IMR-90 (cell line): Measurements from ENCODE around the gene MAP3K5. TPM values are rescaled to one million over a fixed set of nuclear protein-coding genes. Genes with fewer than 3 reads are reported as not detected.

ENCODE experiments used
- ATAC-seq: fragments of 200-7000 bp; cut with Tn5 transposase; 2 replicates; pipeline ENCODE4 v1.9.1; 2020; ENCODE audit warnings: low read depth, mild to moderate bottlenecking, moderate library complexity
- BruUV-seq: library from RNA; stranded (reverse); fragments of 400-500 nt; replicated peaks from 2 replicates; lab custom pipeline; 2021; lab: Mats Ljungman, UMichigan
- CTCF ChIA-PET: fragments of 300-600 bp; formaldehyde crosslinking; extraction: SDS; loops from one replicate; lab custom pipeline; 2021; ENCODE audit warnings: antibody characterized with exemption; lab: Yijun Ruan, JAX
- POLR2A ChIA-PET: fragments of 300-600 bp; sonication (Branson Sonifier 250); formaldehyde crosslinking; loops from one replicate; lab custom pipeline; 2022; ENCODE audit warnings: antibody characterized with exemption; ENCODE audit not compliant: unreplicated experiment; lab: Charles Lee
- DNase-seq: peaks from one replicate; pipeline ENCODE4 v3.0.0; 2013
- H2AFZ ChIP-seq: replicated peaks from 2 replicates; pipeline ENCODE3; 2013; ENCODE audit warnings: low read length, mild to moderate bottlenecking; ENCODE audit not compliant: poor library complexity
- H2AK5ac ChIP-seq: 2 replicates; pipeline ENCODE4 v1.6.1; 2013; ENCODE audit warnings: low read depth, low read length, inconsistent platforms
- H2AK9ac ChIP-seq: replicated peaks from 2 replicates; pipeline ENCODE3; 2013; ENCODE audit warnings: mild to moderate bottlenecking, low read depth, low read length, moderate library complexity; ENCODE audit not compliant: poor library complexity
- H2BK120ac ChIP-seq: 2 replicates; pipeline ENCODE4 v1.6.1; 2013; ENCODE audit warnings: low read depth, low read length, inconsistent platforms
- H2BK15ac ChIP-seq: 3 replicates; pipeline ENCODE4 v1.6.1; 2013; ENCODE audit warnings: low read depth, low read length, inconsistent platforms
- H2BK20ac ChIP-seq: 2 replicates; pipeline ENCODE4 v1.6.1; 2013; ENCODE audit warnings: low read depth, mild to moderate bottlenecking, inconsistent platforms, low read length, moderate library complexity
- H2BK5ac ChIP-seq: 2 replicates; pipeline ENCODE4 v1.6.1; 2013; ENCODE audit warnings: mild to moderate bottlenecking, low read depth, low read length, inconsistent platforms; ENCODE audit not compliant: poor library complexity, severe bottlenecking
- H3K14ac ChIP-seq: replicated peaks from 2 replicates; pipeline ENCODE4 v1.6.1; 2013; ENCODE audit warnings: low read depth, low read length, inconsistent platforms
- H3K18ac ChIP-seq: 2 replicates; pipeline ENCODE4 v1.6.1; 2013; ENCODE audit warnings: low read depth, low read length, control low read depth
- H3K23ac ChIP-seq: 2 replicates; pipeline ENCODE4 v1.6.1; 2013; ENCODE audit warnings: low read depth, low read length, inconsistent platforms
- H3K27ac ChIP-seq: 2 replicates; pipeline ENCODE4 v1.5.1; 2013; ENCODE audit warnings: mild to moderate bottlenecking, control low read depth, low read length; ENCODE audit not compliant: insufficient read depth
- H3K27me3 ChIP-seq: 2 replicates; pipeline ENCODE4 v1.6.1; 2013; ENCODE audit warnings: low read length; ENCODE audit not compliant: control insufficient read depth, insufficient read depth
- H3K36me3 ChIP-seq: 2 replicates; pipeline ENCODE4 v1.6.1; 2013; ENCODE audit warnings: low read length, mixed read lengths; ENCODE audit not compliant: control insufficient read depth, insufficient read depth
- H3K4ac ChIP-seq: 2 replicates; pipeline ENCODE4 v1.6.1; 2013; ENCODE audit warnings: low read depth, low read length, inconsistent platforms
- H3K4me1 ChIP-seq: 2 replicates; pipeline ENCODE4 v1.6.1; 2013; ENCODE audit warnings: low read length, mixed read lengths; ENCODE audit not compliant: control insufficient read depth, insufficient read depth
- H3K4me2 ChIP-seq: 2 replicates; pipeline ENCODE4 v1.6.1; 2013; ENCODE audit warnings: low read depth, mild to moderate bottlenecking, control low read depth, low read length, moderate library complexity
- H3K4me3 ChIP-seq: 2 replicates; pipeline ENCODE4 v1.5.1; 2013; ENCODE audit warnings: low read depth, mild to moderate bottlenecking, control low read depth, low read length, moderate library complexity; ENCODE audit not compliant: insufficient read depth
- H3K56ac ChIP-seq: 2 replicates; pipeline ENCODE4 v1.6.1; 2013; ENCODE audit warnings: low read length, inconsistent platforms; ENCODE audit not compliant: insufficient read depth; ENCODE audit errors: extremely low read depth
- H3K79me1 ChIP-seq, 2 experiments: 2 replicates each; pipeline ENCODE4 v1.6.1; 2013; ENCODE audit warnings: low read length in 2 of 2, inconsistent platforms in 1 of 2, low read depth in 1 of 2
- H3K9ac ChIP-seq: 2 replicates; pipeline ENCODE4 v1.6.1; 2013; ENCODE audit warnings: low read depth, low read length, control low read depth
- H3K9me1 ChIP-seq: 2 replicates; pipeline ENCODE4 v1.6.1; 2013; ENCODE audit warnings: low read length, inconsistent platforms; ENCODE audit not compliant: insufficient read depth
- H3K9me3 ChIP-seq: 2 replicates; pipeline ENCODE4 v1.6.1; 2013; ENCODE audit warnings: low read length; ENCODE audit not compliant: control insufficient read depth, insufficient read depth
- H4K20me1 ChIP-seq: 2 replicates; pipeline ENCODE4 v1.6.1; 2013; ENCODE audit warnings: low read length, inconsistent platforms; ENCODE audit not compliant: insufficient read depth
- H4K5ac ChIP-seq: 2 replicates; pipeline ENCODE4 v1.6.1; 2013; ENCODE audit warnings: mild to moderate bottlenecking, low read depth, low read length, control low read depth
- H4K8ac ChIP-seq, 2 experiments: 2 replicates each; pipeline ENCODE4 v1.6.1; 2013; ENCODE audit warnings: low read depth in 2 of 2, low read length in 2 of 2, control low read depth in 1 of 2, inconsistent platforms in 1 of 2
- H4K91ac ChIP-seq: 2 replicates; pipeline ENCODE4 v1.6.1; 2013; ENCODE audit warnings: low read depth, low read length, inconsistent platforms; ENCODE audit not compliant: insufficient read depth
- MXI1 ChIP-seq: IDR thresholded peaks from 2 replicates; pipeline ENCODE4 v1.6.1; 2012; ENCODE audit warnings: low read depth, mild to moderate bottlenecking, low read length, moderate library complexity, borderline replicate concordance
- RCOR1 ChIP-seq: IDR thresholded peaks from 2 replicates; pipeline ENCODE4 v1.6.1; 2012; ENCODE audit warnings: mild to moderate bottlenecking, low read length, improper control_type of control experiment; ENCODE audit not compliant: insufficient replicate concordance
- RFX5 ChIP-seq: IDR thresholded peaks from 2 replicates; pipeline ENCODE4 v1.8.0; 2012; ENCODE audit warnings: low read depth, mild to moderate bottlenecking, low read length, moderate library complexity
- SMC3 ChIP-seq: fragments of 150-350 bp; IDR thresholded peaks from 2 replicates; pipeline ENCODE4 v1.6.1; 2016; ENCODE audit warnings: low read depth, mild to moderate bottlenecking, antibody characterized with exemption, low read length, moderate library complexity
- WGBS, 2 experiments: methylation state at CpG; one replicate each; pipeline versions ENCODE4 v1.1.5 to v1.1.7; 2013; ENCODE audit warnings: missing lambda C conversion rate in 2 of 2; ENCODE audit not compliant: insufficient read length in 1 of 2; ENCODE audit errors: extremely low coverage in 2 of 2; 5-methylcytosine and 5-hydroxymethylcytosine counted together
- dilution Hi-C: fragments of 300-500 bp; cut with HindIII; formaldehyde crosslinking; loops from one replicate; pipeline ENCODE4 v1.14.3; 2018; ENCODE audit warnings: low sequenced_read_pairs; ENCODE audit not compliant: unreplicated experiment
- in situ Hi-C: fragments of 300-500 bp; cut with MboI; formaldehyde crosslinking; loops from 3 replicates; pipeline ENCODE4 v1.14.3; 2019; ENCODE audit warnings: low sequenced_read_pairs, inconsistent platforms, mixed read lengths
- intact Hi-C: fragments of 100-400 bp; cut with micrococcal nuclease; formaldehyde crosslinking; loops from 2 replicates; pipeline ENCODE4 v1.10.0; 2022
- polyA plus RNA-seq, 3 experiments: library from polyadenylated mRNA; depleted of rRNA; stranded (reverse); fragments of >200 nt; gene quantifications; 2 replicates each; pipeline ENCODE4 v1.2.3, GENCODE V29; 2012; ENCODE audit warnings: low replicate concordance in 1 of 3
- total RNA-seq: library from RNA; depleted of rRNA; stranded (reverse); fragments of >200 nt; gene quantifications from 2 replicates; pipeline ENCODE4 v1.2.3, GENCODE V29; 2012

MAP3K5 gene
- total and polyA plus RNA-seq, 2 of the 4 experiments (the other 2 are of a cell fraction) = 5.4 to 17.6 TPM

DNA sequence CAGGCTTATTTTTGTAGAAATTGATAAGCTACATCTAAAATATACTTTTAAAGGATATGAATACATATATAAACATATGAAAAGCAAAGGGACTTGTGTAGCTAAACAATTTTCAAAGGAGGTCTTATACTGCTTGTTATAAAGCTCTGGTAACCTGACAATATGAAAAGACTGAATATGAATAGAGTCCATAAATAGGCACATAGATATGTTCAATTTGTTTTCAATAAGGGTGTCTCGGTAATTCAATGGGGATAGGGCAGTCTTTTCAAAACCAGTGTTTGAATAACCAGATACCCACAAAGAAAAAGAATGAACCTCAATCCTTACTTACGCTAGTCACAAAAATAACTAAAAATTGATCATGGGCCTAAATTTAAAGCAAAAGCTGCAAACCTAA is 9.3 kb upstream of the MAP3K5 start:
- BruUV-seq = no TSS peak
- Histone ChIP-seq H3K56ac (no peak overlapping the region), H2BK20ac (no peak overlapping the region), H2BK120ac (no peak overlapping the region), H3K4me1 (no peaks in the 10 kb centered on the region), H3K36me3 (no peaks in the 10 kb centered on the region), H2AK9ac (no peak overlapping the region), H3K79me1 (no peaks in the 10 kb centered on the region), H3K9ac (no peak overlapping the region), H3K9me3 (no peaks in the 10 kb centered on the region), H3K4ac (no peak overlapping the region), H3K14ac (no peak overlapping the region), H3K23ac (no peak overlapping the region), H2AK5ac (no peak overlapping the region), H3K4me3 (no peak overlapping the region), H3K4me2 (no peak overlapping the region), H3K27ac (no peak overlapping the region), H2BK15ac (no peak overlapping the region), H3K18ac (no peak overlapping the region), H4K20me1 (no peaks in the 10 kb centered on the region), H3K27me3 (no peaks in the 10 kb centered on the region), H4K5ac (no peak overlapping the region), H2AFZ (no peak overlapping the region), H3K9me1 (no peaks in the 10 kb centered on the region), H4K8ac (no peak overlapping the region), H4K91ac (no peak overlapping the region), H2BK5ac (no peak overlapping the region)
- POLR2A ChIA-PET = interaction anchor here (0.6 kb wide), 1 partner anchor 840 kb away, joined by 21 read pairs; no protein-coding TSS in a partner anchor
- dilution Hi-C loops = no loop called here
- WGBS, 2 experiments = no CpG with 5 or more reads among the region's 2 CpGs
- ATAC-seq (no peak), DNase-seq (no peak)
- CTCF ChIA-PET = interaction anchor here (1.6 kb wide), 1 partner anchor 9 kb away, joined by 4 read pairs; the partner anchor contains the start of gene MAP3K5
- TF ChIP-seq RFX5 (no peak), RCOR1 (no peak), MXI1 (no peak), SMC3 (no peak)
- in situ Hi-C loops = no loop called here
- intact Hi-C loops = no loop called here
